OCI-LY3 (cell line): ENCODE measurements around the gene PIK3AP1.

Experiments
- H2AFZ ChIP-seq: fragments of 200-600, 300-600 bp; shearing (Covaris generic); 2 replicates; pipeline ENCODE4 v1.6.0; 2014; ENCODE audit warnings: antibody characterized with exemption, low read depth, low read length
- H3K27ac ChIP-seq: fragments of 200-600, 300-600 bp; sonication (generic); 2 replicates; pipeline ENCODE4 v1.5.1; 2014; ENCODE audit warnings: mild to moderate bottlenecking, low read length, moderate library complexity, mixed read lengths
- H3K27me3 ChIP-seq: fragments of 200-600, 300-600 bp; sonication (generic); 2 replicates; pipeline ENCODE4 v1.6.1; 2014; ENCODE audit warnings: low read depth, low read length, mixed read lengths
- H3K36me3 ChIP-seq: fragments of 200-600, 300-600 bp; sonication (generic); replicated peaks from 2 replicates; pipeline ENCODE3; 2014; ENCODE audit warnings: low read depth, low read length, mixed read lengths
- H3K4me1 ChIP-seq: fragments of 300-600, 200-600 bp; sonication (generic); 2 replicates; pipeline ENCODE4 v1.6.1; 2014; ENCODE audit warnings: low read length, mixed read lengths
- H3K4me2 ChIP-seq: fragments of 200-600, 300-600 bp; sonication (generic); 2 replicates; pipeline ENCODE4 v1.6.1; 2014; ENCODE audit warnings: low read length, mixed read lengths
- H3K4me3 ChIP-seq: fragments of 300-600, 200-600 bp; sonication (generic); 2 replicates; pipeline ENCODE4 v1.5.1; 2014; ENCODE audit warnings: antibody characterized with exemption, mild to moderate bottlenecking, low read length, moderate library complexity
- H3K79me2 ChIP-seq: fragments of 300-600, 200-600 bp; shearing (Covaris generic); 2 replicates; pipeline ENCODE4 v1.6.1; 2014; ENCODE audit warnings: mild to moderate bottlenecking, low read length, mixed read lengths
- H3K9ac ChIP-seq: fragments of 300-600, 200-600 bp; shearing (Covaris generic); 2 replicates; pipeline ENCODE4 v1.6.0; 2014; ENCODE audit warnings: mild to moderate bottlenecking, low read length, moderate library complexity
- H3K9me3 ChIP-seq: fragments of 200-600, 300-600 bp; shearing (Covaris generic); 2 replicates; pipeline ENCODE4 v1.6.1; 2014; ENCODE audit warnings: low read length, mixed read lengths; ENCODE audit not compliant: insufficient read depth
- H4K20me1 ChIP-seq: fragments of 200-600, 300-600 bp; sonication (generic); 2 replicates; pipeline ENCODE4 v1.6.1; 2016; ENCODE audit warnings: low read length, mixed read lengths; ENCODE audit not compliant: insufficient read depth
- CTCF ChIP-seq: fragments of 200-600, 300-600 bp; sonication (generic); IDR thresholded peaks from 2 replicates; pipeline ENCODE4 v1.5.1; 2014; ENCODE audit warnings: antibody characterized with exemption, low read length, low read depth
- EZH2phosphoT487 ChIP-seq: fragments of 200-600 bp; shearing (Covaris generic); IDR thresholded peaks from 2 replicates; pipeline ENCODE4 v1.6.1; 2018; ENCODE audit warnings: antibody characterized with exemption, mixed run types, low read depth

The PIK3AP1 gene

DNA sequence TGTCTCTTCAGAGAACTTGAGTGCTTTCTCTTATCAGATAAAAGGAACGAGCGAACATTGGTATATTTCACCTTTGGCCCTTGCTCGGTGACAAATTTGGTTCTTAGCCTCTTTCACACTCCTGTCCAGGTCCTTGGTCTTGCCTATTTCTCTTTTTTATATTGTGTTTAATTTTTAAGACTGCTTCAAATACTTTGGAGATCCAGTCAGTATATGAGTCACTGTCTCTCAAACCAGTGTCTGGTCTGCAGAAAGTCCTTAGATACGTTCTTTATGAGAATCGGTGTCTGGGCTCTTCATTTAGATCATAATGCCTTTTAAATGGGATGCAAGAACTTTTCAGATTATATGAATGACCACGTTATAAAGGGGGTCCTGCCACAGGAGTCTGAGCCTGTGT, 55.0 kb downstream of the PIK3AP1 start:
- peaks cover 7% of the 10 kb centered on the region for H3K79me2 ChIP-seq
- H3K4me1 ChIP-seq: peaks cover 30% of the 10 kb centered on the region
- no peak overlapping the region for H3K4me3 ChIP-seq
- TF ChIP-seq CTCF: no peak
- no peak for TF ChIP-seq EZH2phosphoT487
- H3K27me3 ChIP-seq: no peaks in the 10 kb centered on the region
- H3K9ac ChIP-seq: no peak overlapping the region
- no peak overlapping the region for H2AFZ ChIP-seq
- no peak overlapping the region for H3K27ac ChIP-seq
- H3K36me3 ChIP-seq: no peaks in the 10 kb centered on the region
- H3K9me3 ChIP-seq: no peaks in the 10 kb centered on the region
- H3K4me2 ChIP-seq: no peak overlapping the region
- H4K20me1 ChIP-seq: peaks cover 3% of the 10 kb centered on the region; the same call in 1 of the 2 replicates

DNA sequence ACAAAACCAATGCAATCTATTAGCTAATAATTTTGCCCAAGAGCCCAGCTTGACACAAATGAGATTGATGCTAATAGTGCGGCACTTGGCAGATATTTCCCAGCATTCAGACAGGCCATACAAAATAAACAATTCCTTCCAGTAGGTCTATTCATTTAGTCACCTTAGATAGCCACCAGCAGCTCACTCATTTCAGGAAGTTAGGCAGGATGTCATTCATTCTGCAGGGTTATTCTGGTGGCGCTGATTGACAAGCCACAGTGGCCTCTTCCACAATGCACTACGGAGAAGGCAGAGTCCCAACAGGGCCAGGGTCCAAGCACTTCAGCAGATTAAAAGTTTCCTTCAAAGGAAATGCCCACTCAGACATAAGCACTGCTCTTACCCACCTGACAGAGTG, 55.8 kb downstream of the PIK3AP1 start:
- peaks cover 3% of the 10 kb centered on the region; the same call in 1 of the 2 replicates for H4K20me1 ChIP-seq
- no peak overlapping the region for H2AFZ ChIP-seq
- H3K27ac ChIP-seq: no peak overlapping the region
- no peaks in the 10 kb centered on the region for H3K36me3 ChIP-seq
- H3K27me3 ChIP-seq: no peaks in the 10 kb centered on the region
- no peak for TF ChIP-seq EZH2phosphoT487
- no peak for TF ChIP-seq CTCF
- no peak overlapping the region for H3K9ac ChIP-seq
- H3K4me3 ChIP-seq: no peak overlapping the region
- H3K4me1 ChIP-seq: peaks cover 30% of the 10 kb centered on the region
- peaks cover 7% of the 10 kb centered on the region for H3K79me2 ChIP-seq
- no peaks in the 10 kb centered on the region for H3K9me3 ChIP-seq
- H3K4me2 ChIP-seq: 0 out of 2 replicates have a peak overlapping the region, but pooled peaks have one; percentile 4

DNA sequence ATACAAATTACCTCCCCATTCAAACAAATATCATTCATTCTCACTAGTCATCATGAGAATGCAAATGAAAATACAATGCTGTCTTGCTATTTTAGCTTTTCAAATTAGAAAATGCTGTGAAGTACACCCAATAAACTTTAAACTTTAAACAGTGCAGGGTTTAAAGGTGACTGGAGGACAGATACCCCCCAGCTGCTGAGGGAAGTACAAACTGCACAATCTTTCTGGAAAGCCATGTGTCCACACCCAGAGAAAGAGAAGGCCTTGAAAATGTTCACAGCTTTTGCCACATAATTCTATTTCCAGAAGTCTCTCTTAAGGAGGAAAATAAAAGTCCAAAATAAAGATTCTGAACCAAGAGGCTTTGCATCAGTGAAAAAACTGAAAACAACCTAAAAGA, 56.5 kb downstream of the PIK3AP1 start:
- Histone ChIP-seq H3K79me2 (peaks cover 9% of the 10 kb centered on the region), H3K27me3 (no peaks in the 10 kb centered on the region), H4K20me1 (peaks cover 3% of the 10 kb centered on the region; the same call in 1 of the 2 replicates), H2AFZ (no peak overlapping the region), H3K4me3 (no peak overlapping the region), H3K27ac (no peak overlapping the region), H3K4me2 (no peak overlapping the region), H3K9me3 (no peaks in the 10 kb centered on the region), H3K9ac (no peak overlapping the region), H3K4me1 (peaks cover 35% of the 10 kb centered on the region), H3K36me3 (no peaks in the 10 kb centered on the region)
- TF ChIP-seq EZH2phosphoT487: no peak
- TF ChIP-seq CTCF: no peak

DNA sequence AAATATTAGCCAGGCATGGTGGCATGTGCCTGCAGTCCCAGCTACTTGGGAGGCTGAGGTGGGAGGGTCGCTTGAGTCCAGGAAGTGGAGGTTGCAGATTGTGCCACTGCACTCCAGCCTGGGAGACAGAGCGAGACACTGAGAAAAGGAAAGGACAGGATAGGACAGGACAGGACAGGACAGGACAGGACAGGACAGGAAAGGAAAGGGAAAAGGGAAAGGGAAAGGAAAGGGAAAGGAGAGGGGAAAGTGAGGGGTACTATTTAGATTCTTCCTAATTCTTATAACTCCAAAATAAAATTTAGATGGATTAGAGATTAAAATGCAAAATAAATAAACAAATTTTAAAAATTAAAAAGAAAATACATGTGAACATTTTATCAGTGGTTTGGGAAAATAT, 58.7 kb downstream of the PIK3AP1 start:
- TF ChIP-seq EZH2phosphoT487 (no peak), CTCF (no peak)
- Histone ChIP-seq H3K79me2 (peaks cover 10% of the 10 kb centered on the region), H3K36me3 (no peaks in the 10 kb centered on the region), H3K9ac (no peak overlapping the region), H2AFZ (no peak overlapping the region), H3K4me2 (no peak overlapping the region), H4K20me1 (no peaks in the 10 kb centered on the region), H3K27me3 (no peaks in the 10 kb centered on the region), H3K27ac (no peak overlapping the region), H3K4me1 (peaks cover 32% of the 10 kb centered on the region), H3K9me3 (no peaks in the 10 kb centered on the region), H3K4me3 (no peak overlapping the region)
